ENCODE results near the gene RSKR. TPM values are rescaled to one million over a fixed set of nuclear protein-coding genes. Genes with fewer than 3 reads are reported as not detected.
A peak's percentile ranks its signal among the peaks of the same experiment; 100 is the strongest.

The RSKR gene
- total RNA-seq, 1 donor from 2014 or later: 26.5 TPM

- Mint-ChIP-seq H3K9me3 (no peaks in the 10 kb centered on the region), H3K27ac (no peak overlapping the region), H3K4me3 (peak overlapping the region; percentile 74), H3K27me3 (ENCODE audit: insufficient read depth, low read depth) (peaks cover 6% of the 10 kb centered on the region), H3K36me3 (peaks cover 9% of the 10 kb centered on the region), H3K4me1 (peaks cover 25% of the 10 kb centered on the region)
- Histone ChIP-seq H3K27ac (no peak overlapping the region), H3F3A (ENCODE audit: low read depth) (peaks cover 33% of the 10 kb centered on the region), H3K4me2 (peak overlapping the region; percentile 96), H3K27me3 (no peaks in the 10 kb centered on the region), H3K36me3 (peaks cover 7% of the 10 kb centered on the region), H4K20me1 (ENCODE audit: low read depth) (peaks cover 20% of the 10 kb centered on the region), H3K4me1 (peaks cover 6% of the 10 kb centered on the region), H3K9me3 (ENCODE audit: low read depth) (no peaks in the 10 kb centered on the region), H2AFZ (replicated peaks) (no peak overlapping the region), H3K4me3 (no peak overlapping the region), H3K9ac (no peak overlapping the region), H3K79me2 (ENCODE audit: low read depth) (peaks cover 35% of the 10 kb centered on the region)
- TF ChIP-seq EZH2 (IDR thresholded peaks at IDR 0.05) (no peak), EZH2phosphoT487 (IDR thresholded peaks at IDR 0.05) (no peak), CTCF (IDR thresholded peaks at IDR 0.05) (no peak)
- no peak for DNase-seq (ENCODE audit: low spot score)
These were observed 32.2 kb upstream of the RSKR start for GRCh38 chr17:28646039-28646754.

- peak overlapping the region; percentile 74 for H3K4me3 Mint-ChIP-seq
- no peak overlapping the region for H3K9ac ChIP-seq
- TF ChIP-seq EZH2phosphoT487 (IDR thresholded peaks at IDR 0.05) (no peak), EZH2 (IDR thresholded peaks at IDR 0.05) (no peak), CTCF (IDR thresholded peaks at IDR 0.05) (no peak)
- H3K79me2 ChIP-seq (ENCODE audit: low read depth): peaks cover 39% of the 10 kb centered on the region
- peak overlapping the region; percentile 96 for H3K4me2 ChIP-seq
- no peak overlapping the region for H3K27ac Mint-ChIP-seq
- H3K9me3 ChIP-seq (ENCODE audit: low read depth): no peaks in the 10 kb centered on the region
- H3K4me1 Mint-ChIP-seq: peaks cover 25% of the 10 kb centered on the region
- H2AFZ ChIP-seq (replicated peaks): peak overlapping the region; percentile 77
- no peak overlapping the region for H3K27ac ChIP-seq
- DNase-seq (ENCODE audit: low spot score): no peak
- peak overlapping the region; percentile 85 for H3K4me3 ChIP-seq
- no peaks in the 10 kb centered on the region for H3K9me3 Mint-ChIP-seq
- peaks cover 6% of the 10 kb centered on the region for H3K27me3 Mint-ChIP-seq (ENCODE audit: insufficient read depth, low read depth)
- H3F3A ChIP-seq (ENCODE audit: low read depth): peaks cover 33% of the 10 kb centered on the region
- H3K4me1 ChIP-seq: peaks cover 6% of the 10 kb centered on the region
- no peaks in the 10 kb centered on the region for H3K27me3 ChIP-seq
- H3K36me3 Mint-ChIP-seq: peaks cover 10% of the 10 kb centered on the region
- H4K20me1 ChIP-seq (ENCODE audit: low read depth): peaks cover 22% of the 10 kb centered on the region
- peaks cover 12% of the 10 kb centered on the region for H3K36me3 ChIP-seq
These were observed 31.6 kb upstream of the RSKR start for GRCh38 chr17:28645576-28645939.

- TF ChIP-seq EZH2 (IDR thresholded peaks at IDR 0.05) (no peak), EZH2phosphoT487 (IDR thresholded peaks at IDR 0.05) (no peak), CTCF (IDR thresholded peaks at IDR 0.05) (no peak)
- Mint-ChIP-seq H3K27ac (peak within 1 kb of the TSS; percentile 48), H3K27me3 (ENCODE audit: insufficient read depth, low read depth) (peaks cover 6% of the 10 kb centered on the region), H3K36me3 (peaks cover 13% of the 10 kb centered on the region), H3K4me3 (peak within 1 kb of the TSS; percentile 94), H3K9me3 (no peaks in the 10 kb centered on the region), H3K4me1 (peaks cover 25% of the 10 kb centered on the region)
- H4K20me1 ChIP-seq (ENCODE audit: low read depth): peaks cover 24% of the 10 kb centered on the region
- no peaks in the 10 kb centered on the region for H3K9me3 ChIP-seq (ENCODE audit: low read depth)
- H3K4me1 ChIP-seq: peaks cover 6% of the 10 kb centered on the region
- peak; percentile 97 for DNase-seq (ENCODE audit: low spot score)
- H3K4me3 ChIP-seq: peak within 1 kb of the TSS; percentile 85
- peak within 1 kb of the TSS; percentile 68 for H3K9ac ChIP-seq
- peak within 1 kb of the TSS; percentile 80 for H2AFZ ChIP-seq (replicated peaks)
- peaks cover 12% of the 10 kb centered on the region for H3K36me3 ChIP-seq
- peak within 1 kb of the TSS; percentile 55 for H3K27ac ChIP-seq
- H3K79me2 ChIP-seq (ENCODE audit: low read depth): peaks cover 39% of the 10 kb centered on the region
- peaks cover 33% of the 10 kb centered on the region for H3F3A ChIP-seq (ENCODE audit: low read depth)
- H3K4me2 ChIP-seq: peak within 1 kb of the TSS; percentile 96
- H3K27me3 ChIP-seq: no peaks in the 10 kb centered on the region
These were observed 31.0 kb upstream of the RSKR start, which contains the start of gene BLTP2 for GRCh38 chr17:28644787-28645575. Gene BLTP2, minus strand, starts transcription at chr17:28645158. Its CDS starts 102 bp downstream, at chr17:28645056.
